ENCODE data around the gene CCL22. TPM values are rescaled to one million over a fixed set of nuclear protein-coding genes. Genes with fewer than 3 reads are reported as not detected.
"Not testable (repeated sequence)": the region's sequence is repeated elsewhere in the genome, so short reads cannot be mapped to it uniquely, and the experiment has no call there.

CCL22 gene
- total RNA-seq, 1 experiment from 2014 or later, result not detected

DNA sequence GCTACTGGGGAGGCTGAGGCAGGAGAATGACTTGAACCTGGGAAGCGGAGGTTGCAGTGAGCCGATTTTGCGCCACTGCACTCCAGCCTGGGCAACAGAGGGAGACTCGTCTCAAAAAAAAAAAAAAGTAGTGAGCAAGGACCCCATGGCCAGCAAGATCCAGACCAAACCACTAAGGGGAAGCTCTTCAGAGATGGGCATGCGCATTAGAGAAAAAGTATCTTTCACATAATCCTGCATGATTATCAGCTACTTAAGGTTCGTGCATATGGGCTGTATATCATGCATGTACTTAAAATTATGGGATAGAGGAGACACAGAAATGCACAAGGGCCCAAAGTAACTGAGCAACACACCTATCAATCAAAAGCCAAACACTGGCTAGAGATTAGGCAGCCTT is 10.7 kb upstream of the CCL22 start:
- no peak for DNase-seq (ENCODE audit: low spot score)

DNA sequence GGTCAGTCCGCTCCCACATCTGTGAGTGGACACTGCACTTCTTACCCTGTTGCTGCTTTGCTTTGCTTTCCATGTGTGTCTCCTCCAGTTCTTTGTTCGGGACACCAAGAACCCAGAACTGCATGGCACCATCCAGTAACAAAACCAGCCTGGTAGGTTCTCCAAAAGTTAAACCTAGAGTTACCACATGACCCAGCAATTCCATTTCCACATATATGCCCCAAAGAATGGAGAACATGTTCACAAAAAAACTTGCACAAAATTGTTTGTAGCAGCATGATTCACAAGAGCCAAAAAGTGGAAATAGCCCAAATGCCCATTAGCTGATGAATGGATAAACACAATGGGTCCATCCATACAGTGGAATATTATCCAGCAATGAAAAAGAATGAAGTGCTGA is 10.3 kb upstream of the CCL22 start:
- no peak for DNase-seq (ENCODE audit: low spot score)

DNA sequence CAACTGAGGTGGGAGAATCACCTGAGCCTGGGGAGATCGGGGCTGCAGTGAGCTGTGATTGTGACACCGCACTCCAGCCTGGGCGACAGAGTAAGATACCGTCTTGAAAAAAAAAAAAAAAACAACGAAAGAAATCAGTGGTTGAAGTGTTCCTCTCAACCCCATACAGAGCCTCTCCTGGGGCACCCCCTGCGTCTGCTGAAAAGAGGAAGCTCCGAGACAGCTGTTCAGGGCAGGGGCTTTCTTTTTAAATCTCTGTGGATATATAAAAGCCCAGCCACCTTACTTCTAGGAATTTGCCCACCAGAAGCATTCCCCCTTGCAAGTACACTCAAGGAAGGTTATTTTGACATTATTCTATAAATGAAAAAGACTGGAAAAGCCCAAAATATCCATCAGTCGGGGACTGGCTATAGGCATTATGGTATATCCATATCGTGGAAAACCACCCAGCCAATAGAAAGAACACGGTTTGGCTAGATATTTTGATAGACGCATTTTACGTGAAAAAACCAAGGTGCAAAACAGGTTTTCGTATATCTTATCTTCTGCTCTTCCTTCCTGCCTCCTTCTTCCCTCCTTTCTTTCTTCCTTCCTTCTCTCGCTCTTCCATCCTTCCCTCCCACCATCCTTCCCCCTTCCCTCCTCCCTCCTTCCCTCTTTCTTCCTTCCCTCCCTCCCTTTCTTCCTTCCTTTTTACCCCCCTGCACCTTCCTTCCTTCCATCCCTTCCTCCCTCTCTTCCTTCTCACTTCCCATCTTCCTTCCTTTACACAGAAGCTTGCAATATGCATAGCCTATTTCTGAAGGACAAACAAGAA is 9.2 kb upstream of the CCL22 start:
- no peak for DNase-seq (ENCODE audit: low spot score)

DNA sequence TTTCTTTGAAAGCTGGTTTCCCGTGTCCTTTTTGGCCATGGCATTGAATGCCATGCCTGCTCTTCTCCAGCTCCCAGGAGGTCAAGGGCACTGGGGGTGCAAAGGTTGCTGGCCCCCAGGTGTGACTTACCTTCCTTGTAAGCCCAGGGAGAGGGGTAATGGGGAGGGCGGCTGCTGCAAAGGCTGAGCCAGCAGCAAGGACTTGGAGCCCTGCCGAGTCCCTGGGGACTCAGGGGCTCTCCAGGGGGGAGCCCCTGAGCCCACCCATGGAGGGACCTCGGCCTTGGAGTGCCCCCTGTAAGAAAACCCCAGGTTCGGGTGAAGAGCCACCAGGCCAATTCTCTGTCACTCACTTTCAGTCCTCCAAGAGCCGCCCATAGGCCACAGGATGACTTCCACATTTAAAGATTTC is 5.9 kb upstream of the CCL22 start:
- DNase-seq (ENCODE audit: low spot score), result no peak

DNA sequence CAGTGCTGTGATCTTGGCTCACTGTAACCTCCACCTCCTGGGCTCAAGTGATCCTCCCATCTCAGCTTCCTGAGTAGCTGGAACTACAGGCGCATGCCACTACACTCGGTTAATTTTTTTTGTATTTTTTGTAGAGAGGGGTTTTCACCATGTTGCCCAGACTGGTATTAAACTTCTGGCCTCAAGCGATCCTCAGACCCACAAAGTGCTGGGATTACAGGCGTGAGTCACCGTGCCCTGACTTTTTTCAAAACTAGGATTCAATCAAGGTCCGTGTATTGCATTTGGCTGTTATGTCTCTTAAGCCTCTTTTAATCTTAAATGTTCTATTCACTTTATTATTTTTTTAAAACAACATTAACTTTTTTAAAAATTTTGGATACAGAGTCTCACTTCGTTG is 4.3 kb upstream of the CCL22 start:
- DNase-seq (ENCODE audit: low spot score), result no peak

DNA sequence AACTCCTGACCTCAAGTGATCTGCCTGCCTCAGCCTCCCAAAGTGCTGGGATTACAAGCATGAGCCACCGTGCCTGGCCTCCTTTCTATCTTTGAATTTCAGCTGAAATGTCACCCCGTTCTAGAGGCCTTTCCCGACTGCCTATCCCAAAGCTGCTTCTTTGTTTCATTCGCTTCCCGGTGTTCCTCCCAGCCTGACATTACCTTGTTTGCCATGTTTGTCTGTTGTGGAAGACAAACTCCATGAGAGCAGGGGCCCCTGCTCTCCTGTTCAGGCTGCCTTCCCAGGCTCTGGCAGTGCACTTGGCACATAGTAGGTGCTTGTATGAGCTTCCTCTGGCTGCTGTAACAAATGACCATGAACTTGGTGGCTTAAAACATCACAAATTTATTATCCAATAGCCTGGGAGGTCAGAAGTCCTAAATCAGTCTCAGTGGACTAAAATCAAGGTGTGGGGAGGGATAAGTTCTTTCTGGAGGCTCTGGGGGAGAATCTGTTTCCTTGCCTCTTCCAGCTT is 2.6 kb upstream of the CCL22 start:
- no peak for DNase-seq (ENCODE audit: low spot score)

DNA sequence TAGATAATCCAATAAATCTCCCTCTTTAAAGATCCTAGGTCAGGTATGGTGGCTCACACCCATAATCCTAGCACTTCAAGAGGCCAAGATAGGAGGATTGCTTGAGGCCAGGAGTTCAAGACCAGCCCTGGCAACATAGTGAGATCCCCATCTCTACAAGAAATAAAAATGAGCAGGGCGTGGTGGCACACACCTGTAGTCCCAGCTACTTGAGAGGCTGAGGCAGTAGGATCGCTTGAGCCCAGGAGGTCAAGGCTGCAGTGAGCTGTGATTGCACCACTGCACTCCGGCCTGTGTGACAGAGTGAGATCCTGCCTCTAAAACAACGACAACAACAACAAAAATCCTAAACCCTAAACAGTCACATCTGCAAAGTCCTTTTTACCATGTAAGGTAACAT is 2.0 kb upstream of the CCL22 start:
- DNase-seq (ENCODE audit: low spot score), result no peak

DNA sequence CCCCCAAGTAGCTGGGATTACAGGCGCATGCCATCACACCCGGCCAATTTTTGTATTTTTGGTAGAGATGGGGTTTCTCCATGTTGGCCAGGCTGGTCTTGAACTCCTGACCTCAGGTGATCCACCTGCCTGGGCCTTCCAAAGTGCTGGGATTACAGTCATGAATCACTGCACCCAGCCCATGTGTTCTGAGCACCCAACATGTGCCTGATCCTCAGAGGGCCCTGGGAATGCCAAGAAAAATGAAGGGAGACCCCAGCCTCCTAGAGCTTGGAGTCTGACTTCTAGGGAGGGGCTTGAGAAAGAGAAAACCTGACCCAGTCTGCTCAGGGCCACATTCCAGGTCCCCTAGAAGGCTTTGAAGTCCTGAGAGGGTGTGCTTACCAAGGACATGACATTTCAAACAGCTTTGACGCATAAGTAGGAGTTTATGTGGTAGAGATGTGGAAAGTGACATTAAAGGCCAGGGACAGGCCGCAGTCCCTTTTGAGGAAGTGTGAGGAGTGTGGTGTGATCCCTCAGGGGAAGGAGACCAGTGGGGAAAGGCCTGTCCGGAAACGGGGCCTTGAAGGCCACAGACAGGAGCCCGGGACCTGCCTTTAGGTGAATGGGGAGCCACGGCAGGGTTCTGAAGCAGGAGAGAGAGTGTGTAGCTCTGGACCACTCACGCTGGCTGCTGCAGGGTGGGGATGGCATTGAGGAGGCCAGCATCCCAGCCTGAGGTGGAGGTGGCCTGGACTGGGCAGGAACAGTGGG is 1.1 kb upstream of the CCL22 start:
- DNase-seq (ENCODE audit: low spot score), result no peak

DNA sequence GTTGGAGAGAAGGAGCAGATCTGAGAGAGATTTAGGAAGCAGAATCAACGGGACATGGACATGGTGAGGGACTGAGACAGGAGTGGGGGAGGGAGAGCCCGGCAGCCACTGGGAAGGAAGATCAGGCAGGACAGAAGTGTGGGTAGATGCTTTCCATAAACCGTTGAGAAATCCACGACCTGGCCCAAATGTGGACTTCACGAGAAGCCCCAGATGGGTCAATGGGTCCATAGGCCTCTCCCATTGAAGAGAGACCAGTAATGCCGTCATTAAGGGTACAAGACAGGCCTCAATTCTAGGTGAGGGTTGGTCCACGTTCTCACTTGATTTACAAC is 530 bp upstream of the CCL22 start:
- DNase-seq (ENCODE audit: low spot score), result no peak

DNA sequence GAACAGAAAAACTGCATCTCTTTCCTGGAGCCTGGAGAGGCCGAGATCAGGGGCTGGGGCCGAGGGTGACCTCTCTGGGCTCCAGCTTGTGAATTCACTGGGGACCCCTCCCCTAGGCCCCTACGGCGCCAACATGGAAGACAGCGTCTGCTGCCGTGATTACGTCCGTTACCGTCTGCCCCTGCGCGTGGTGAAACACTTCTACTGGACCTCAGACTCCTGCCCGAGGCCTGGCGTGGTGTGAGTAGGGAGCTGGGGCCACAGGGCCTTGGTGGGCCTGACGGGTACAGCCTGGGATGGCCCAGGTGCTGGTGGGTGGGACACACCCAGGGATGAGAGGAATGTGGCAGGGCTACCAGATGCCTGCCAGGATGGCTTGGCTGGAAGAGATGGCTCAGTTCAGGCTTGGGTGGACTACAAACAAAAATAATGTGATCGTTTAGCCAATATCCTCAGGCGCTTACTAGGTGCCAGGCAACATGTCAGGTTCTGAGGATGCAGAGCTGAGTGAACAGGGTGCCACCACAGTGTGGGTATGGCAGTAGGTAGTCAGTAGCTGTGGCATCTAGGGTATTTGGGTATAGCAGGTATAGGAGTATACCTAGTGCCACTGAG is 1.8 kb downstream of the CCL22 start:
- no peak for DNase-seq (ENCODE audit: low spot score)

DNA sequence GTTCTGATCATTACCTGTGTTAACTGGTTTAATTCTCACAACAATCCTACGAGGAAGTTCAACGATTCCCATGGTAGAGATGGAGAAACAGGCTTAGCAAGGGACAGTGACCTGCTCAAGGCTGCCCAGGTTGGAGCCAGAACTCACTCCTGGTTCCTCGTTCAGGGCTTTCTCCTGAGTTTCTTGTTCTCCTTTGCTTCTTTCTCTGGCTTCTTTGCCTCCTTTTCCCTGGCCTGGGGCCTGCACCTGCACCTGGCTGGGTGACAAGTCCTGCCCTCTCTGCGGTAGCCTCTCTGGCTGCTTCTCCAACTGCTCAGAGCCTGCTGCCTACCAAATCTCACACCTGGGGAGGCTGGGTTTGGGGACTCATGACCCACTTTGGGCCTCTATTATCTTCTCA is 2.8 kb downstream of the CCL22 start:
- no peak for DNase-seq (ENCODE audit: low spot score)

DNA sequence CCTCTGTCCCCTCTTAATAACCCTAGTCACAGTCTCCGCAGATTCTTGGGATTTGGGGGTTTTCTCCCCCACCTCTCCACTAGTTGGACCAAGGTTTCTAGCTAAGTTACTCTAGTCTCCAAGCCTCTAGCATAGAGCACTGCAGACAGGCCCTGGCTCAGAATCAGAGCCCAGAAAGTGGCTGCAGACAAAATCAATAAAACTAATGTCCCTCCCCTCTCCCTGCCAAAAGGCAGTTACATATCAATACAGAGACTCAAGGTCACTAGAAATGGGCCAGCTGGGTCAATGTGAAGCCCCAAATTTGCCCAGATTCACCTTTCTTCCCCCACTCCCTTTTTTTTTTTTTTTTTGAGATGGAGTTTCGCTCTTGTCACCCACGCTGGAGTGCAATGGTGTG is 5.6 kb downstream of the CCL22 start:
- DNase-seq (ENCODE audit: low spot score), result no peak

DNA sequence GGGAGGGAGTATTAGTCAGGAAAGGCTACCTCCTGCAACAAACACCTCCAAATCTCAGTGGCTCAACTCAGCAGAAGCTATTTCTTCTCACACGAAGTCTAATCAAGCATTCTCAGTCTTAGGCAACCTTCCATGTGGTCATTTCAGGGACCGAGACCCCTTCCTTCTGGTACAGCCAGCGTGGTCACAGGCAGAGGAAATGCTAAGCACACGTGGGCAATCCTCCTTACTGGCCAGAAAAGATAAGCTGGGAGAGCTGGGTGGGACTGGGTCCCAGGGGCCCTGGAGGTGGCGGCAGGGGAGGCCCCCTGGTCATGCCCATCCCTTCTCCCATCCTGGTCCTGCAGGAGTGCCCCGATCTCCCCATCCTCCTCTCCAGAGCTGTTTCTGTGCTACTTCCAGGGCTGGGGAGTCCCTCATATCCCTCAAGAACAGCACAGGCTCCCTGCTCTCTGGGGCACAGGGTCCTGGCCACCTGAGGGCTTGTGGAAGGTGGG is 8.0 kb downstream of the CCL22 start:
- DNase-seq (ENCODE audit: low spot score), result no peak

DNA sequence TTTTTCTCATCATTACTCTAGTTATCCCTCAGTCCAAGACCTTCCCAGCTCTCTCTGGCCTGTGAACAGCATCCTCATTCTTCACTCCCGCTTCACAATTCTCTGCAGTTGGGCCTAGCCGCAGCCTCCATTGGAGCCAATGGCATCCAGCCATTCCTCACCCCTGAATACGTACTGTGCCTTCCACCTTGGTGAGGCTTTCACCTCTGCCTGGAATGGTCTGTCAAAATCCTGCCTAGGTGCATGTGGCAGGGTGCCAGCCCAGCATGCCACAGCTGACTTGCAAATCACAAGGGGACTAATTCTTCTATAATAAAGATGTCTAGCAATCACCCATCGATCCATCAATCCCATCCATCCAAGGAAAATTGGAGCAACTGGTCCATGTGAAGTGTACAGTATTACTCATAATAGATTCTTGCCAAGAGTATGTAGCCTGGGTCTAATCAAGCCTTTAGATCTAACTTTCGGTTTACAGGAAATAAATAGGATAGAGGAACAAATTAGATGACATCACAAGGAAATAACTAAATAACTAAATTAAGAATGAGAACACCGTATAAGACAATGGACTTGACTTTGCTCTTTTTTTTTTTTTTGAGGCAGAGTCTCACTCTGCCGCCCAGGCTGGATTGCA is 8.7 kb downstream of the CCL22 start:
- DNase-seq (ENCODE audit: low spot score), result peak; percentile 54

DNA sequence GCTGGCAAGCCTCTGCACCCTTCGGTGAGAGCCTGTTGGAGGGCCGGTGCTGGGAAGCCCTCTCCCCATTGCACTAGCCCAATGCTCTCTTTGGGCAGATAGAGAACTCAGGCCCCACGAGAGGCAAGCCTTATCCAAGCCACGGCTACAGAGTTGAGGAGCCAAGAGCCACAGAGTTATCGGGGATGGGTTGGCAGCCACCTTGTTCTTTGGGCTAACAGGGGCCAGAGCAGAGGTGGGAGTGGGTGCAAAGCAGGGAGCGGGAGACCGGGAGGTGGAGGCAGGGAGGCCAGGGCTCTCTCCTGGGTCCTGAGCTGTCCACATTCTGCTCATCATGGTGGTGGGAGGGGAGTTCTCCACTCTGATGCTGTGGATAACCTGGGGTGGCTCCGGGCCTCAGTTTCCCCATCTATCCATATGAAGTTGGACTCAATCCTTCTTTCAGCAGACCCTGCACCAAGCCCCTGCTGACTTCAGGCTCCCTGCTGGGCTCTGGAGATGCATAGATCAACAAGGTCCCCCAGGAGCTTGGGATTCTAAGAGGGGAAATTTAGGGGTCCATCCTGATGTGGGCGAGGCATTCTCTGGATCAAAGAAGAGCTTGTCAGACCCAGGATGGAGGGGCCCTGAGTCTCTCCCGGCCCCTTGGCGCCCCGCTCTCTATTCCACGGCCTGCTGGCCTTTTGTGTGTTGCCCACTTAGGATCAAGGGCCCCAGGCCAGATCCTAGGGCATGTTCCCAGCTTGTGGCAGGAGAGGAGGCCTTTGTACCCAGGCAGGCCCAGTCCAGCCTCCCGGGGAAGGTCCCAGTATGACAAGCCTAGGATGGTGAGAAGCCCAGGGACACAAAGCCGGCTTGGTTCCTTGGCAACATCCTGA is 13.2 kb downstream of the CCL22 start:
- DNase-seq (ENCODE audit: low spot score), result no peak

DNA sequence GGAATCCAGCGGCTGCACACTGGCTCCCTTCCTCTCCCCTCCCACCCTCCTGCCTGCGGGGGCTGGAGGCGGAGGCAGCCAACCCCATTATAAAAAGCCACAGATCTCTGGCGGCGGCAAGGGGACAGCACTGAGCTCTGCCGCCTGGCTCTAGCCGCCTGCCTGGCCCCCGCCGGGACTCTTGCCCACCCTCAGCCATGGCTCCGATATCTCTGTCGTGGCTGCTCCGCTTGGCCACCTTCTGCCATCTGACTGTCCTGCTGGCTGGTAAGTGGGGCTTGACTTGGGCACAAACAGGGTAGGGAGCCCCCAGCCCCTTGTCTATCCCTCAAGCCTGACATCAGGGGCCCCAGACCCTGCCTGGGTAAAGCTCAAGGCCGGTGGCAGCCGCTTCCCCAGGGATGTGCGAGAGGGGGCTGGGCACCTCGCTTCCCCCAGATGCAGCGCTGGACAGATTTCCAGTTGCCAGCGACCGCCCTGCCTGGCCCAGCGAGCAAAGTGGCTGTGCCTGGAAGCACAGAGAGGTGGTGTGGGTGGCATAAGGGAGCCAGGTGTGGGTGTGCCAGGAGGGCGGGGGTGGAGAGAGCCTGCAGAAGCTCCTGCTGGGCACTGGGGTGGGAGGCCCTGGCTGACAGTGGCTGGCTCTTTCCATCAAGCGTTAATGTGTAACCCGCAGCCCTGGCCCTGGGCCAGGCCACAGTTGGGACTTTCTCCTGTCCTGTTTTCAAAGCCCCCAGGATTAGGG is 14.0 kb downstream of the CCL22 start, which contains the start of gene CX3CL1:
CX3CL1 (plus strand) TSS at position 119 of the 745 bp plus-strand sequence; CDS start at position 198, 79 bp downstream.
- DNase-seq (ENCODE audit: low spot score), result peak; percentile 76

DNA sequence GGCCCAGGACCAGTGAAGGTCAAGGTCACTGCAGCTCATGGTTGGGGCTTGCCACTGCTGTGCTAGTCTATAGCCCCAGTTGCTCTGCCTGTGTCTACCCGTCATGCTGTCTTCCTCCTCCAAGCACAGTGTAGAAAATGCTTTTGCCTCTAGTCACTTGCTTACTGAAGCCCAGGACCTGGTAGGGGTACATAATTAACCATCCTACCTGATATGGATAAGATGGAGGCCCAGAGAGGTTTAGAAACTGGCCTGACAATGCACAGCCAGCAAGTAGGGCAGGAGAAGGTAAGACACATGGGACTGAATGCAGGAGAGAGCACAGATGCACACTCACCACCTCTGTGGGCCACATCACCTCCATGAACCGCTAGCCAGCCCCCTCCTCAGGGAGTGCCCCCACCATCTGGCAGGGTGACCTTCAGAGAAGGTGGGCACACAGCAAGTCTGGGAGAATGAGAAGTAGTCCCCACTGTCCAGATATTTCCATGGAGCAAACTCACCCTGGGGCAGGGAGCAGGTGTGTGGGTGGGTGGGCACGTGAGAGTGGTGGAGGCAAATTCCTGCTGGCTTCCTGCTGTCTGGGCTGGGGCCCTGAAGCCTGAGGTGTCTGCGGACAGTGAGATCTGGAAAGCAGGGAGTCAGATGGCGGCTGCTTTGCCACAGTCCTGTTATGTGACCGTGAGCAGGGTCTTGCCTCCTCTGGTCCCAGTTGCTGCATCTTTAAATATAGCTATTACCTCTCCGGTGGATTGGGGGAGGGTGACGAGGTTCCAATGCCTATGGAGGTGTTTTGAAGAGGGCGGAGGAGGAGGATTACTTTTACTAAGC is 14.7 kb downstream of the CCL22 start:
- no peak for DNase-seq (ENCODE audit: low spot score)

DNA sequence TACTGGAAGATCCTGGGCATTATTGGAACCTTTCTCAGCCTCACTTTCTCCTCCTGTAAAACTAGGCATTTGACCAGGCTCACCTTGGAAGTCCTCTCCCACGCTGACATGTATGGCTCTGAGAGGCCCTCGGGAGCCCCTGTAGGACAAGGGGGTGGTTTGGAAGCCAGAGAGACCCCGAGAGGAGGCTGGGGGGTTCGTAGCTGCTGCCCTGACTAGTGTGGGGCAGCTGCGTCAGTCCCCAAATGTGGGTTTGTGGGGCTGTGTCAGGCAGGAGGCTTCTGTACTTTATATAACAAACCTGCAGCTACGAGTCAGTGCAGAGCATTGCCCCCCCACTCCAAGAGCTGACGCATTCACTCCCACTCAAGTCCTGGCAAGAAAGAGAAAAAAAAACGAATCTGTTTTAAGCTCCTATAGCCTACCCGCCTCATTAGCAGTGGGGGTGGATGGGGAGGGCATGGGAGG is 15.5 kb downstream of the CCL22 start:
- no peak for DNase-seq (ENCODE audit: low spot score)

DNA sequence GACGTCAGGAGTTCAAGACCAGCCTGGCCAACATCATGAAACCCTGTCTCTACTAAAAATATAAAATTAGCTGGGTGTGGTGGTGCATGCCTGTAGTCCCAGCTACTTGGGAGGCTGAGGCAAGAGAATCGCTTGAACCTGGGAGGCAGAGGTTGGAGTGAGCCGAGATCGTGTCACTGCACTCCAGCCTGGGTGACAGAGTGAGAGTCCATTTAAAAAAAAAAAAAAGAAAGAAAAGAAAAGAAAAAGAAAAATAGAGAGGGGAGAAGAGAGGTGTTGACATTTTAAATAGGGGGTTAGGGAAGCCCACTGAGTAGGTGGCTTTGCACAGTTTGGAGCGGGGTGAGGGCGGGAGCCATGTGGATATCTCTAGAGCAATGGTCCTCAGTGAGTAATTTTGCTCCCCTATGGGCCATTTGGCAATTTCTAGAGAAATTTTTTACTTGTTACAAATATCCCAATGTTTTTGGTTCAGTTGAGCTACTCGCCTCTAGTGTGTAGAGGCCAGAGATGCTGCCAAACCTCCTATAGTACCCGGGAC is 16.4 kb downstream of the CCL22 start:
- not testable (repeated sequence) for DNase-seq (ENCODE audit: low spot score)

All from H4 (cell line).